SK-N-SH (cell line): ENCODE data around the gene ROBO4. TPM values are rescaled to one million over a fixed set of nuclear protein-coding genes. Genes with fewer than 3 reads are reported as not detected.

Experiments used
- CTCF ChIA-PET: fragments of 300-600, 350-600 bp; formaldehyde crosslinking; extraction: SDS; loops from one replicate; lab custom pipeline; 2021; lab: Yijun Ruan, JAX
- POLR2A ChIA-PET: fragments of 350-600 bp; sonication (Branson Sonifier 250); formaldehyde crosslinking; extraction: SDS; loops from one replicate; lab custom pipeline; 2020; ENCODE audit warnings: antibody characterized with exemption, inconsistent platforms; lab: Yijun Ruan, JAX
- DNase-seq: peaks from one replicate; pipeline ENCODE4 v3.0.0; 2012
- H2AFZ ChIP-seq: fragments of 200-600 bp; sonication (generic); 2 replicates; pipeline ENCODE4 v1.8.1; 2016; ENCODE audit warnings: antibody characterized with exemption, mild to moderate bottlenecking, low read depth
- H3F3A ChIP-seq: fragments of 200-600 bp; sonication (generic); replicated peaks from 2 replicates; pipeline ENCODE3; 2016; ENCODE audit warnings: antibody characterized with exemption, mild to moderate bottlenecking; ENCODE audit not compliant: insufficient read depth
- H3K27ac ChIP-seq, 2 experiments: fragments of 200-500 bp in 1 of 2; fragments of 200-600 bp in 1 of 2; sonication (Bioruptor generic) in 1 of 2; sonication (generic), shearing (Covaris generic) in 1 of 2; 2 replicates each; pipeline versions ENCODE4 v1.5.1 to v1.6.1; 2014 to 2016; ENCODE audit warnings: low read depth in 2 of 2, inconsistent platforms in 1 of 2, low read length in 1 of 2, mild to moderate bottlenecking in 1 of 2, mixed read lengths in 1 of 2
- H3K27me3 ChIP-seq: fragments of 200-600 bp; sonication (generic), shearing (Covaris generic); 2 replicates; pipeline ENCODE4 v1.6.1; 2016; ENCODE audit warnings: mixed run types; ENCODE audit not compliant: insufficient read depth
- H3K36me3 ChIP-seq, 2 experiments: fragments of 200-500 bp in 1 of 2; fragments of 200-600 bp in 1 of 2; sonication (Bioruptor generic) in 1 of 2; sonication (generic) in 1 of 2; replicated peaks in 1 of 2; 2 replicates each; pipeline versions ENCODE3 to v1.5.1; 2014 to 2016; ENCODE audit warnings: low read length in 1 of 2, mild to moderate bottlenecking in 1 of 2; ENCODE audit not compliant: insufficient read depth in 2 of 2, control insufficient read depth in 1 of 2
- H3K4me1 ChIP-seq, 2 experiments: fragments of 200-500 bp in 1 of 2; fragments of 200-600 bp in 1 of 2; sonication (Bioruptor generic) in 1 of 2; sonication (generic), shearing (Covaris generic) in 1 of 2; 2 replicates each; pipeline versions ENCODE4 v1.5.1 to v1.6.1; 2014 to 2016; ENCODE audit warnings: low read depth in 1 of 2, low read length in 1 of 2, mixed run types in 1 of 2; ENCODE audit not compliant: insufficient read depth in 2 of 2, control insufficient read depth in 1 of 2
- H3K4me2 ChIP-seq: fragments of 200-600 bp; sonication (generic), shearing (Covaris generic); 2 replicates; pipeline ENCODE4 v1.6.1; 2017; ENCODE audit warnings: mixed run types
- H3K4me3 ChIP-seq, 2 experiments: fragments of 200-500 bp in 1 of 2; fragments of 200-600 bp in 1 of 2; sonication (Bioruptor generic) in 1 of 2; sonication (generic), shearing (Covaris generic) in 1 of 2; 2 replicates each; pipeline versions ENCODE4 v1.5.1 to v1.8.1; 2014 to 2016; ENCODE audit warnings: low read depth in 2 of 2, inconsistent platforms in 1 of 2, low read length in 1 of 2, mild to moderate bottlenecking in 1 of 2, mixed read lengths in 1 of 2, moderate library complexity in 1 of 2
- H3K79me2 ChIP-seq: fragments of 200-600 bp; sonication (generic); 2 replicates; pipeline ENCODE4 v1.8.1; 2017; ENCODE audit warnings: mild to moderate bottlenecking; ENCODE audit not compliant: insufficient read depth
- H3K9ac ChIP-seq: fragments of 200-600 bp; sonication (generic); 2 replicates; pipeline ENCODE4 v1.6.1; 2017; ENCODE audit warnings: mixed run types
- H3K9me2 ChIP-seq: fragments of 200-600 bp; sonication (generic); 2 replicates; pipeline ENCODE4 v1.6.1; 2017; ENCODE audit warnings: mixed run types
- H3K9me3 ChIP-seq: fragments of 200-600 bp; sonication (generic); 2 replicates; pipeline ENCODE4 v1.6.1; 2017; ENCODE audit warnings: mixed run types, mild to moderate bottlenecking, moderate library complexity
- H4K20me1 ChIP-seq: fragments of 200-600 bp; sonication (generic); 2 replicates; pipeline ENCODE4 v1.6.1; 2017; ENCODE audit warnings: mild to moderate bottlenecking, mixed run types; ENCODE audit not compliant: insufficient read depth
- CHD2 ChIP-seq: fragments of 150-350 bp; IDR thresholded peaks from 2 replicates; pipeline ENCODE4 v1.6.1; 2018; ENCODE audit warnings: low read length; ENCODE audit not compliant: partially characterized antibody
- EP300 ChIP-seq, 2 experiments: IDR thresholded peaks; 2 replicates each; pipeline versions ENCODE4 v1.4.0 to v1.6.1; 2012; ENCODE audit warnings: borderline replicate concordance in 1 of 2, low read depth in 1 of 2, low read length in 1 of 2
- FOSL2 ChIP-seq: IDR thresholded peaks from 2 replicates; pipeline ENCODE4 v1.4.0; 2012; ENCODE audit warnings: low read depth, mild to moderate bottlenecking, moderate library complexity, borderline replicate concordance
- FOXM1 ChIP-seq: IDR thresholded peaks from 2 replicates; pipeline ENCODE4 v1.4.0; 2012; ENCODE audit warnings: low read depth, mild to moderate bottlenecking
- GATA2 ChIP-seq: sonication (generic); formaldehyde crosslinking; IDR thresholded peaks from 2 replicates; pipeline ENCODE4 v1.5.0; 2020; ENCODE audit warnings: mild to moderate bottlenecking, missing genetic modification reagents
- JUND ChIP-seq: IDR thresholded peaks from 2 replicates; pipeline ENCODE4 v1.4.0; 2012
- NFIC ChIP-seq: IDR thresholded peaks from 2 replicates; pipeline ENCODE4 v1.4.0; 2012; ENCODE audit warnings: borderline replicate concordance
- POLR2AphosphoS5 ChIP-seq: IDR thresholded peaks from 2 replicates; pipeline ENCODE4 v1.6.1; 2012; ENCODE audit warnings: low read depth, low read length
- RXRA ChIP-seq: IDR thresholded peaks from 2 replicates; pipeline ENCODE4 v1.4.0; 2012; ENCODE audit warnings: low read depth, mild to moderate bottlenecking, borderline replicate concordance
- SMC3 ChIP-seq: IDR thresholded peaks from 2 replicates; pipeline ENCODE4 v1.6.1; 2012; ENCODE audit warnings: low read depth, low read length, improper control_type of control experiment
- TAF1 ChIP-seq: IDR thresholded peaks from 2 replicates; pipeline ENCODE4 v1.6.1; 2012; ENCODE audit warnings: low read depth, mild to moderate bottlenecking, low read length, moderate library complexity, borderline replicate concordance
- TEAD4 ChIP-seq: IDR thresholded peaks from 2 replicates; pipeline ENCODE4 v1.4.0; 2012; ENCODE audit warnings: mild to moderate bottlenecking, borderline replicate concordance; ENCODE audit not compliant: insufficient read depth
- WGBS: methylation state at CpG from one replicate; pipeline ENCODE4 v1.1.6; 2017; ENCODE audit warnings: low lambda C conversion rate; 5-methylcytosine and 5-hydroxymethylcytosine counted together
- polyA plus RNA-seq, 3 experiments: library from polyadenylated mRNA; depleted of rRNA; stranded (reverse); fragments of >200 nt; gene quantifications; 2 replicates each; pipeline ENCODE4 v1.2.3, GENCODE V29; 2012
- TF ChIP-seq, protein P1 (sequence below): IDR thresholded peaks from 2 replicates; pipeline ENCODE4 v1.4.0; 2012; ENCODE audit warnings: low read depth, borderline replicate concordance
- TF ChIP-seq, protein P2 (sequence below): fragments of 150-350 bp; IDR thresholded peaks from 2 replicates; pipeline ENCODE4 v1.6.1; 2017; ENCODE audit warnings: antibody characterized with exemption, low read length, low read depth, borderline replicate concordance
- TF ChIP-seq, protein P3 (sequence below): fragments of 150-350 bp; IDR thresholded peaks from 2 replicates; pipeline ENCODE4 v1.6.1; 2016; ENCODE audit warnings: mild to moderate bottlenecking, low read depth, low read length
- TF ChIP-seq, protein P4 (sequence below): IDR thresholded peaks from 2 replicates; pipeline ENCODE4 v1.4.0; 2012; ENCODE audit warnings: low read depth, borderline replicate concordance

The ROBO4 gene
- polyA plus RNA-seq, 1 of the 3 experiments (the other 2 are of a cell fraction): 0.95 TPM

DNA sequence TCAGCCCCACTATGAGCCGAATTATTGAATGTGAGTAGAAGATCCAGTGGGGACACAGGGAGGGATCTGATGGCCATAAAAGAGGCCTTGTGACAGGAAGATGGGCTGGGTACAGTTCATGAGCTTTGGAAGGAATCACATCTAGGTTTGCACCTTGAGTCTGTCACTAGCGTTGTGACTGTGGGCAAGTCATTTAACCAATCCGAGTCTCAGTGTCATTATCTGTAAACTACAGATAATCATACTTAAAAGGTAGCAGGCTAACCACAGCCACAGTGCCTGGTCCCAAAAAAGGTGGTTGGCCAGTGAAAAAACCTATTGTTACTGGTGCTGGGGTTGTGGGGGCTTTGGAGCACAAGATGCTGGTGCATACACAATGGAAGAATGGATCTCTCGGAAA, 25.2 kb upstream of the ROBO4 start:
- H3K4me2 ChIP-seq: no peak overlapping the region
- 91% methylated on average over 4 of the region's 4 CpGs for WGBS
- TF ChIP-seq, protein P1, sequence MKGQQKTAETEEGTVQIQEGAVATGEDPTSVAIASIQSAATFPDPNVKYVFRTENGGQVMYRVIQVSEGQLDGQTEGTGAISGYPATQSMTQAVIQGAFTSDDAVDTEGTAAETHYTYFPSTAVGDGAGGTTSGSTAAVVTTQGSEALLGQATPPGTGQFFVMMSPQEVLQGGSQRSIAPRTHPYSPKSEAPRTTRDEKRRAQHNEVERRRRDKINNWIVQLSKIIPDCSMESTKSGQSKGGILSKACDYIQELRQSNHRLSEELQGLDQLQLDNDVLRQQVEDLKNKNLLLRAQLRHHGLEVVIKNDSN: no peak
- TF ChIP-seq RXRA (no peak), TEAD4 (no peak), SMC3 (no peak), JUND (no peak), POLR2AphosphoS5 (no peak), NFIC (no peak), GATA2 (CRISPR knock-in tag) (no peak), EP300 (IDR thresholded peaks at IDR 0.05; ENCODE audit: borderline replicate concordance in 1 of 2, low read depth in 1 of 2, low read length in 1 of 2) (no peak), CHD2 (no peak), TAF1 (no peak), FOXM1 (no peak), FOSL2 (no peak)
- TF ChIP-seq, protein P2, sequence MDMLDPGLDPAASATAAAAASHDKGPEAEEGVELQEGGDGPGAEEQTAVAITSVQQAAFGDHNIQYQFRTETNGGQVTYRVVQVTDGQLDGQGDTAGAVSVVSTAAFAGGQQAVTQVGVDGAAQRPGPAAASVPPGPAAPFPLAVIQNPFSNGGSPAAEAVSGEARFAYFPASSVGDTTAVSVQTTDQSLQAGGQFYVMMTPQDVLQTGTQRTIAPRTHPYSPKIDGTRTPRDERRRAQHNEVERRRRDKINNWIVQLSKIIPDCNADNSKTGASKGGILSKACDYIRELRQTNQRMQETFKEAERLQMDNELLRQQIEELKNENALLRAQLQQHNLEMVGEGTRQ: no peak
- TF ChIP-seq, protein P3, sequence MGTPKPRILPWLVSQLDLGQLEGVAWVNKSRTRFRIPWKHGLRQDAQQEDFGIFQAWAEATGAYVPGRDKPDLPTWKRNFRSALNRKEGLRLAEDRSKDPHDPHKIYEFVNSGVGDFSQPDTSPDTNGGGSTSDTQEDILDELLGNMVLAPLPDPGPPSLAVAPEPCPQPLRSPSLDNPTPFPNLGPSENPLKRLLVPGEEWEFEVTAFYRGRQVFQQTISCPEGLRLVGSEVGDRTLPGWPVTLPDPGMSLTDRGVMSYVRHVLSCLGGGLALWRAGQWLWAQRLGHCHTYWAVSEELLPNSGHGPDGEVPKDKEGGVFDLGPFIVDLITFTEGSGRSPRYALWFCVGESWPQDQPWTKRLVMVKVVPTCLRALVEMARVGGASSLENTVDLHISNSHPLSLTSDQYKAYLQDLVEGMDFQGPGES: no peak
- TF ChIP-seq, protein P4, sequence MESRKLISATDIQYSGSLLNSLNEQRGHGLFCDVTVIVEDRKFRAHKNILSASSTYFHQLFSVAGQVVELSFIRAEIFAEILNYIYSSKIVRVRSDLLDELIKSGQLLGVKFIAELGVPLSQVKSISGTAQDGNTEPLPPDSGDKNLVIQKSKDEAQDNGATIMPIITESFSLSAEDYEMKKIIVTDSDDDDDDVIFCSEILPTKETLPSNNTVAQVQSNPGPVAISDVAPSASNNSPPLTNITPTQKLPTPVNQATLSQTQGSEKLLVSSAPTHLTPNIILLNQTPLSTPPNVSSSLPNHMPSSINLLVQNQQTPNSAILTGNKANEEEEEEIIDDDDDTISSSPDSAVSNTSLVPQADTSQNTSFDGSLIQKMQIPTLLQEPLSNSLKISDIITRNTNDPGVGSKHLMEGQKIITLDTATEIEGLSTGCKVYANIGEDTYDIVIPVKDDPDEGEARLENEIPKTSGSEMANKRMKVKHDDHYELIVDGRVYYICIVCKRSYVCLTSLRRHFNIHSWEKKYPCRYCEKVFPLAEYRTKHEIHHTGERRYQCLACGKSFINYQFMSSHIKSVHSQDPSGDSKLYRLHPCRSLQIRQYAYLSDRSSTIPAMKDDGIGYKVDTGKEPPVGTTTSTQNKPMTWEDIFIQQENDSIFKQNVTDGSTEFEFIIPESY: no peak
- H3K9me2 ChIP-seq: no peaks in the 10 kb centered on the region
- CTCF ChIA-PET: no interaction called here
- POLR2A ChIA-PET: no interaction called here
- no peaks in the 10 kb centered on the region for H3K36me3 ChIP-seq
- no peaks in the 10 kb centered on the region for H3K79me2 ChIP-seq
- H3K9me3 ChIP-seq: no peaks in the 10 kb centered on the region
- no peaks in the 10 kb centered on the region for H4K20me1 ChIP-seq
- H3K4me1 ChIP-seq: peaks cover 0 to 3% of the 10 kb centered on the region in 2 experiments; a peak in 1 of 4 replicates
- no peak overlapping the region for H2AFZ ChIP-seq
- no peak overlapping the region for H3K27ac ChIP-seq
- H3F3A ChIP-seq: no peaks in the 10 kb centered on the region
- H3K27me3 ChIP-seq: no peaks in the 10 kb centered on the region
- no peak for DNase-seq
- no peak overlapping the region for H3K9ac ChIP-seq
- no peak overlapping the region for H3K4me3 ChIP-seq
